ENCODE results near the gene JARID2. TPM values are rescaled to one million over a fixed set of nuclear protein-coding genes. Genes with fewer than 3 reads are reported as not detected.

Gene JARID2
- total and polyA plus RNA-seq, 9 of the 15 experiments (the other 6 are each of a cell fraction or from before 2014, with no cell fraction given), result 5.0 to 29.0 (median 15.6) TPM

GRCh38 chr6:15569035-15569995, 323.4 kb downstream of the JARID2 start (continued):
- TF ChIP-seq, protein P1, sequence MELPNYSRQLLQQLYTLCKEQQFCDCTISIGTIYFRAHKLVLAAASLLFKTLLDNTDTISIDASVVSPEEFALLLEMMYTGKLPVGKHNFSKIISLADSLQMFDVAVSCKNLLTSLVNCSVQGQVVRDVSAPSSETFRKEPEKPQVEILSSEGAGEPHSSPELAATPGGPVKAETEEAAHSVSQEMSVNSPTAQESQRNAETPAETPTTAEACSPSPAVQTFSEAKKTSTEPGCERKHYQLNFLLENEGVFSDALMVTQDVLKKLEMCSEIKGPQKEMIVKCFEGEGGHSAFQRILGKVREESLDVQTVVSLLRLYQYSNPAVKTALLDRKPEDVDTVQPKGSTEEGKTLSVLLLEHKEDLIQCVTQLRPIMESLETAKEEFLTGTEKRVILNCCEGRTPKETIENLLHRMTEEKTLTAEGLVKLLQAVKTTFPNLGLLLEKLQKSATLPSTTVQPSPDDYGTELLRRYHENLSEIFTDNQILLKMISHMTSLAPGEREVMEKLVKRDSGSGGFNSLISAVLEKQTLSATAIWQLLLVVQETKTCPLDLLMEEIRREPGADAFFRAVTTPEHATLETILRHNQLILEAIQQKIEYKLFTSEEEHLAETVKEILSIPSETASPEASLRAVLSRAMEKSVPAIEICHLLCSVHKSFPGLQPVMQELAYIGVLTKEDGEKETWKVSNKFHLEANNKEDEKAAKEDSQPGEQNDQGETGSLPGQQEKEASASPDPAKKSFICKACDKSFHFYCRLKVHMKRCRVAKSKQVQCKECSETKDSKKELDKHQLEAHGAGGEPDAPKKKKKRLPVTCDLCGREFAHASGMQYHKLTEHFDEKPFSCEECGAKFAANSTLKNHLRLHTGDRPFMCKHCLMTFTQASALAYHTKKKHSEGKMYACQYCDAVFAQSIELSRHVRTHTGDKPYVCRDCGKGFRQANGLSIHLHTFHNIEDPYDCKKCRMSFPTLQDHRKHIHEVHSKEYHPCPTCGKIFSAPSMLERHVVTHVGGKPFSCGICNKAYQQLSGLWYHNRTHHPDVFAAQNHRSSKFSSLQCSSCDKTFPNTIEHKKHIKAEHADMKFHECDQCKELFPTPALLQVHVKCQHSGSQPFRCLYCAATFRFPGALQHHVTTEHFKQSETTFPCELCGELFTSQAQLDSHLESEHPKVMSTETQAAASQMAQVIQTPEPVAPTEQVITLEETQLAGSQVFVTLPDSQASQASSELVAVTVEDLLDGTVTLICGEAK (IDR thresholded peaks at IDR 0.05), result peak; percentile 60; the same call in 1 of the 2 replicates
- TF ChIP-seq, protein P1 (CRISPR knock-in tag; IDR thresholded peaks at IDR 0.05), result no peak
- 0 out of 2 replicates have a peak, but pooled peaks have one; percentile 2 for TF ChIP-seq ZNF316 (IDR thresholded peaks at IDR 0.05)
- no peak for TF ChIP-seq ZNF384 (IDR thresholded peaks at IDR 0.05; ENCODE audit: low read depth, low read length)
- peak in 1 of 3 experiments; percentile 25; a peak in 1 of 6 replicates for TF ChIP-seq CTCF (IDR thresholded peaks at IDR 0.05 in 2 of 3, conservative IDR thresholded peaks at IDR 0.05 in 1 of 3; ENCODE audit: insufficient read depth in 2 of 3, low read depth in 1 of 3, low read length in 3 of 3)
- TF ChIP-seq GABPA (tag; conservative IDR thresholded peaks at IDR 0.05; ENCODE audit: low read depth), result no peak
- TF ChIP-seq HNRNPK (IDR thresholded peaks at IDR 0.05; ENCODE audit: low read depth, low read length, poor library complexity, severe bottlenecking), result no peak
- TF ChIP-seq MTA3 (IDR thresholded peaks at IDR 0.05; ENCODE audit: borderline replicate concordance), result peak; percentile 51; the same call in 1 of the 2 replicates
- TF ChIP-seq SOX6 (IDR thresholded peaks at IDR 0.05), result peak; percentile 39; the same call in 1 of the 2 replicates
- no peak for TF ChIP-seq SNRNP70 (optimal IDR thresholded peaks at IDR 0.05; ENCODE audit: low read depth, low read length)
- TF ChIP-seq ZBTB17 (CRISPR knock-in tag; IDR thresholded peaks at IDR 0.05), result no peak
- TF ChIP-seq TEAD2 (tag; IDR thresholded peaks at IDR 0.05), result peak; percentile 74
- peak; percentile 62 for TF ChIP-seq SUPT5H (IDR thresholded peaks at IDR 0.05)
- 0 out of 2 replicates have a peak, but pooled peaks have one; percentile 40 for TF ChIP-seq GTF2E2 (tag; IDR thresholded peaks at IDR 0.05)
- TF ChIP-seq SAP30 (IDR thresholded peaks at IDR 0.05; ENCODE audit: borderline replicate concordance, insufficient read depth, low read depth, low read length, poor library complexity, severe bottlenecking), result no peak

Measured in K562 (cell line).